GM19438 (cell line): Measurements from ENCODE around the gene LRRC25.

Experiments used
- ATAC-seq: cut with Tn5 transposase; IDR thresholded peaks from one replicate; pipeline ENCODE4 v1.9.1; 2021; ENCODE audit warnings: low read depth; ENCODE audit not compliant: unreplicated experiment

Gene LRRC25

DNA sequence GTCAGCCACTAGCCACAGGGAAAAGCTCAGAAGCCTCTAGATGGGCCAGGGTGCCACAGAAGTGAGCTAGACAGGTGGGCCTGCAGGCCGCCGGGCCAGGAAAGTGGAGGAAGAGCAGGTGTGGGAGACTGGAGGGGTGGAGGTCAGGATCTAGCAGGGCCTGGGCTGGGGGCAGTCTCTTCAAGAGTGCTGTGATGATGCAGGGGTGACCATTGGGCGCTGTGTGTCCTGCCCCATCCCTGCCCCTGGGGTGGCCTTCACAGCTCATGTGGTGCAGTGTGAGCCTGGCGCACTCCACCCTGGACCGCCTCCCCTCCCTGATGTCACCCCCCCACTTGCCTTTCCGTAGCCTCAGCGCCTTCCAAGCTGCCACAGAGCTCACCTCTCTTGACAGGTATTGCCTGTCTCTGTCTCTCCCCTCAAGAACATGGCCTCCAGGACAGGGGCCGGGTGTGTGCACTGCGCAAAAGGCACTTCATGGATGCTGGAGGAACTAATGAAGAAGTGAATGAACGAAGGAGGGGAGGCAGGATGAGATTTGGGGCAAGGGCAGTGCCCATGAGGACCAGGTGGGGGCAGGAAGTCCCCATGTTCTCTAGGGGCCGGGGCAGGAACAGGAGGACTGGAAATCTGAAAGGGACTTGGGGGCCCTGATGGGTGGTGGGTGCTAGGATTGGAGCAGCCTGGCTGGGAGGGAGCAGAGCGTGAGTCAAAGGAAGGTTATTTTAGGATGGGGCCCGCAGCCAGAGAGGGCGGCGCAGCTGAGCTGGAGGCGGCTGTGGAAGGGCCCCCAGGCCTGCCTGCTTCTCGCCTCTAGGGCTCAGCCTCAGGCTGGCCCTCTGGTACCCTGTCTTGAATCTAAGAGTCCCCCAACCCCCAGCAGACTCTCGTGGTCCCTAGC, 28.3 kb upstream of the LRRC25 start:
- ATAC-seq: no peak

DNA sequence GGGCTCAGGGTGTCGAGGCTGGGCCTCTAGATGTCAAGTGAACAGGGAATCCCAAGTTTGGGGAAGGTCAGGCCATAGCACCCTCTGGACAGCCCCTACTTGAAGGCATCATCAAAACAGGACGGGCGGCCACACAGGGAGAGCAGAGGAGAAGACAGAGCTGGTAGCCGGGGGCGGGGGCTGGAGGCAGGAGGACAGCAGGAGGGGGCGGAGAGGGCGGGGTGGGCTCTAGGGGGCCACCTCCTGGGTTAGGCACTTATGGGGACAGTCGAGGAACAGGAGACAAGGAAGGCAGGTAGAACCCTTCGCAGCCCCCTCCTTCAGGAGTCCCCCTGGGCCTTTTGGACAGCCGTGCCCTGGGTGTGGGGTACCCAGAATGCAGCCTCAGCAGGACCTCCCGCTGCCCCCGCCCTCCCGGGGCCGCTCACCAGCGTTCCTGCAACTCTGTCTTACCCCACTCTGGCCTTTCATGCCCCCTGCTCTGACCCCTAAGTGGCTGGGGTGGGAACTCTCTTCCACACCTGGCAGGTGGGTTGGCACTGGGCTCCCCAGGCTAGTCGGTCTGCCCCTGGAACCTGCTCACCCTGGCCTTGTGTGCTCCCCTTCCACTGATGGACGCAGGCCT, 27.6 kb upstream of the LRRC25 start:
- no peak for ATAC-seq

DNA sequence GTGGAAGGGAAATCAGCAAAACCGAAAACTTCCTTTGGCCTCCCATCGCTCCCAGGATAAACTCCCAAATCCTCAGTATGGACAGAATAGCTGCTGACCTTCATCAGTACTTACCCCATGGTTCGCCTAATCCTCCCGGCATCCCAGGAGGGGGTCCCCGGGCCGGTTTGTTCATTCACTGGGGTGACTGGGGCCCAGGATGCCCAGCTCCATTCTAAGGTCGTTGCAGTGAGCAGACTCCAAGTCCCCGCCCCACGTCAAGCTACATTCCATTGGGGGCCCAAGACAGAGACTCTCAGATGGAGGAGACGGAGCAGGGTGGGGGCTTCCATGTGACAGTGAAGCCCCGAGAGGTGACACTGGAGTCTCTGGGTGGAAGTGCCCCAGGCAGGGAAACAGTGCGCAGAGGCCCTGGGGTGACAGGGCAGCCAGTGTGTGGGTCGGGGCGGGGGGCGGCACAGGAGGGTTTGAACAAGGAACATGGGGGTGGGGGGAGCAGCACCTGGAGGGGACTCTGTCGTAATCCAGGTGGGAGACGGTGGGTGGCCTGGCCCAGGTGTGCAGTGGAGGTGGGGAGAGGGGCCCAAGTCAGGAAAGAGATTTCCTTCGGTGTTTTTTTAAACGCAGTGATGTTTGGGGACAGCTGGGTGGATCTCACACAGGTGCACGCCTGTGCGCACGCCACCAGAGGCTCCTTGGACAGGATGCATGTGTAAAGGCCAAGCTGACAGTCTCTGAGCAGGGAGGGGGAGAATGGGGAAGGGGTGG, 26.9 kb upstream of the LRRC25 start:
- no peak for ATAC-seq

DNA sequence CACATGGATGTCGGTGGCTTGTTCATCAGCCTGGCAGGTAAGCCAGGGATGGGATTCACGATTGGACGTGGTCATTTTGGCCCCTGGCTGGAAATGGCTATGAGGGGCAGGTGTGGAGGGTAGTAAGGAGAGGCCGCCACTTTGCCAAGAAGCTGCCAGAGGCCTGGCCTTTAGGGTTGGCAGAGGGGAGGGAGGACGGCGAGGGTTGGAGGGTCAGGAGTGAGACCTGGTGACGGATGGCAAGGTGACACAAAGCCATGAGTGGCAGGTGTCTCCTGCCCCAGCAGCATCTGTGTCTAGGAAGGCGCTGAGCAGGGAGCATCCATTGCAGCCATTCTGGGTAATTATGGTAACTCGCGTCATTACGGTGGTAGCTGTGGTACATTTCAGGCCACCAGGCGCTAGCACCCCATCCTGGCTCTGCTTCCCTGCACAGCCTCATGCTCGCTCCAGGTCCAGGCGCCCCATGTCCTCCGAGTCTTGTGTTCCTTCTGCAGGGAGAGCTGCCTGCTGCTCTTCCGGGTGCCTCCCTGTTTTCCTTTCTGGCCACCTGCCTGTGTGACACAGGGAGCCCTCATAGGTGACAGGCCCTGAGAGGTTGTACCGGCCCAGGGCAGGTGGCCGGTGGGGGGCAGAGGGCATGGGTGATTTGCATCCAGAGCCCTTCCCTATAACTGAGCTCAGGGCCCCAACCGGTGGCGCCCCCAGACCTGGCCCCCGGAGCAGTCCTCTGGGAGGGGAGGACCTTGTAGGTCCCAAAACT, 26.0 kb upstream of the LRRC25 start:
- no peak for ATAC-seq

DNA sequence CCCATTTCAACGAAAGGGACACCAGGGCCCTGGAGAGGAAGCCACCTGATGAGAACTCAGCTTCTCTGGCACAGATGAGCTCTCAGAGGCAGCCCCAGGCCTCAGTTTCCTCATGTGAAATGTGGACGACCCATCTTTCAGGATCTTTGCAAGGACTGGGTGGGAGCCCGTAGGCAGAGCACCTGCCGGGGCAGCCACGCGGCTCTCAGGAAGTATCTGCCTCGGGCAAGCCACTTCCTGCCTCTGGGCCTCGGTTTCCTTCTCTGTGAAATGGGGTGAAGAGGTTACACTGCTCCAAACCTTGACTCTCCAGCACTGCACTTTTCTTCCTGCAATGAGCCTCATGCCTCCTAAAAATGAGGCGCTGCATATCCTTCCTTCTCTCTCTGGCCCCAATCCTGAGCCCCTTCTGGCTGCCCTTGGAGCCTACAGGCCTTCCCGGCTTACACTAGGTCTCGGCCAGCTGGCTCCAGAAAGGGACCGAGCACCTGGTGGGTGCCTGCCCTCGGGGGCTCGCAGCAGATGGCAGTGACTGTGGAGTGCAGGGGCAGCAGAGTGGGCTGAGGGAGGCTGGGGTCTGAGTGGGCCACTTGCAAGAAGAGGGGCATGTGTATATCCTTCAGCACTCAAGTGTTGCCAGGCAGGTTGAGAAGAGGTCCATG, 25.2 kb upstream of the LRRC25 start:
- ATAC-seq: no peak

DNA sequence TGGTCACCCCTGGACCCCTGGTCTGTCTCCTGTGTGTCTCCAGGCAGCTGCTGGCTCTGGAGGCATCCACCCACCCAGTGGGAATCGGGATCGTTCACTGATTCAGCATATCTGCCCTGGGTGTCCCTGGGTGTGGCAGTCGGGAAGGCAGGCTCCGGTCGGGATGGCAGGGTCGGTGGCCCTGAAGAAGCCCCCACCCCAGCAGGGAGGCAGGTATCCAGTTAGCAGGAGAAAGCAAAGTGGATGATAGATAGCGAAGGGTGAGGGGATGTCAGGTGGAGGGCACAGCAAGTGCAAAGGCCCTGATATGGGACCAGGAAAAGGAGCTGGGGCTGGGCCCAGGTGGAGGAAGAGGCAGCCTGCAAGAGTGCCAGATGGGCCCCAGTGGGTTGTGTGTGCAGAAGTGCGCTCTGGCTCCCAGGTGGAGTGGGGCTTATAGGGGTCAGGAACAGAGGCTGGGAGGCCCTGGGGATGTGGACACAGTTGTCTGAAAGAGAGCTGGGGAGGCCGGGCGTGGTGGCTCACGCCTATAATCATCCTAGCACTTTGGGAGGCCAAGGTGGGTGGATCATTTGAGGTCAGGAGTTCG, 24.0 kb upstream of the LRRC25 start:
- no peak for ATAC-seq

DNA sequence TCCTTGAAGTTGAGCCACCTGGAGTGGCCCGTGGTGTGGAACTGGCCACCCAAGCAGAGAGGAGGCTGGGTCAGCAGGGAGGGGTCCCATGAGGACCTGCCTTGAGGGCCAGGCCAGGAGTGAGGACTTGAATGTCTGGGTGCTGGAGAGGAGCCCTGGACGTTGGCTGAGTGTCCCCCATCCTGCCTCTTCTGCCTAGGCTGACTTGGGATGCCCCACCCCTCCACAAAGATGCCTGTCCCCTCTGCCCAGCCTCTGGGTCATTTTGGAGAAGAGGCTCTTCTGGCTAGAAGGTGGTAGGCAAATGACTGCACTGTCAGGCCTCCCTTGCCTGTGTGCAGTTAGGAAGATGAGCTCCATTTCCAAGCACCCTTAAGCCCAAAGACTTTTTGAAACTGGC, 23.5 kb upstream of the LRRC25 start:
- ATAC-seq: no peak

DNA sequence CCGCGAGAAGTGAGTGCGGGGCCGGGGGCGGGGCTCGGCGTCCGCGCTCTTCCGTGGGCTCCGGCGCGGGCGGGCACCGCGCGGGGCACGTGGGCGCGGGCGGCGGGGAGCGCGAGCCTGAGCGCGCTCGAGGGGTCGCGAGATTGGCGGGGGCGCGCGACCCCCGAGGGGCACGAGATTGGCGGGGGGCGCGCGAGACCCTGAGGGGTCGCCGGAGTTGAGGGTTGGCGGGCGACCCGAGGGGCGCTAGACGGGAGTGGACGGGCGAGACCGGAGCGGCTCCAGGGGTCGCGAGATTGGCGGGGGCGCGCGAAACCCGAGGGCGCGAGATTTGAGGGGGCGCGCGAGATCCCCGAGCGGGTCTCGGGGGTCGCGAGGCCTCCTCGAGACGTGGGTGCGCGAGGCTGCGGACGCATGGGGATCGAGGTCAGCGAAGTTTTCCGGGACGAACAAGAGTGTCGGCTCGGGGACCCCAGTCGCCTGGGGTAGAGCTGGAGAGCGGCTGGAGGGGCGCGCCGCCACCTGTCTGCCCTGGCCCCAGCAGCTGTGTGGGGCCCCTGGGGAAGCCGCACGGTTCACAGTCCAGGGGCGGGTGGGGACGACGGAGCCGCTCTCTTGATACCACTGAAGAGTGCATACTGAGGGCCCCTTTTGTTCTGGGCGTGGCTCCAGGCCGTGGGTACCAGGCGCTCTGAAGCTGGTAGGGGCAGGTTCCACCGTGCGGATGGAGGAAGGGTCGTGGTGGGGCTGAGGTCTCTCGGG, 22.5 kb upstream of the LRRC25 start:
- ATAC-seq: no peak

DNA sequence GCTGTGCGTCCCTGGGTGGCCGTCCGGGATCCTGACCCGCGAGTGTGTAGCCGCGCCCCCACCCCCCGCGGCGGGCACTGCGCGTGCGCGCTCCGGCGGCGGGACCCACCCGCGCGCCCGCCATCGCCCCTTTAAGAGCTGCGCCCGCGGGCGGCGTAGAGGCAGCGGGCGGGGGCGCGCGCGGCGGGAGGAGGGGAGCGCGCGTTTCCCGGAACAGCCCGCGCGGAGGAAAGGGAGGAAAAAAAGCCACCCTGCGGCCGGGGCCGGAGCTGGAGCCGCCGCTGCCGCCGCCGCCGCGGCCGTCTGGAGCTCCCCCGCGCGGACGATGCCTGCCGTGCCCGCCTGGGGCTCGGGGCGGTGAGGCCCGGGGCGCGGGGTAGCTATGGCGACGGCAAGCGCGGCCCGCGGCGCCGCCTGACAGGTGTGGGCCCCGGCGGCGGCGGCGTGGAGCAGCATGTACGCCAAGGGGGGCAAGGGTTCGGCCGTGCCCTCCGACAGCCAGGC, 21.8 kb upstream of the LRRC25 start, which contains the start of gene SSBP4:
Gene SSBP4, plus strand, starts transcription at position 204 of the 504 bp plus-strand sequence. Its CDS starts 251 bp downstream, at position 455.
- no peak for ATAC-seq

DNA sequence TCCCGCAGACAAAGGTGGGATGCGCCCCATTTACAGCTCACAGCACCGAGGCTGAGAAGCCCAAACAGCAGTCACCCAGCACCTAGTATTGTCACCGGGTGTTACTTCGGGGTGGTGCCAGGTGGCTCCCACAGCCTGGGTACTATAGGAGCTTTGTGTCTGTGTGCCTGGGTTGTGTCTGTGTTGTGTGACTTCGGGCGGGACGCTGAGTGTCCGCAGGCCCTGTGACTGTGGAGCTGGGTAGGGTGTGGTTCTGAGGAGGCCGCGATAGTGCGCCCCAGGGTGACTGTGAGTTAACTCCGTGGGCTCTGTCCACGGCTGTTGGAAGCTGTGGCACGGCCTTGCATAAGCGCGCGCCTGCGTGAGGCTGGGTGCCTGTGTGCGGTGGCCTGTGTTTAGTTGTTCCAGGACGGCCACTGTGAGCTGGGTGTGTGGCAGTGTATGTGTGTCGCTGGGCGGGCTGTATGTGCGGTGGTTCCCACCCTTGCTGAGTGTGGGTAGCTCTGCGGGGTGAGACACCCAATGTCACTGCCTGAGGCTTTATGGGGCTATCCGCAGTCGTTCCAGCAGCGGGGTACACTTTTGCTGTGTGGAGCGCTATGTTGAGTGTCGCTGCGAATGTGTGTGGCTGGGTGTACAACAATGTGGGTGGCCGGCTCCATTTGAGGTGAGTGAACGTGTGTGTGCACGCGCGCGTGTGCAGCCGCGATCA, 21.2 kb upstream of the LRRC25 start:
- no peak for ATAC-seq

DNA sequence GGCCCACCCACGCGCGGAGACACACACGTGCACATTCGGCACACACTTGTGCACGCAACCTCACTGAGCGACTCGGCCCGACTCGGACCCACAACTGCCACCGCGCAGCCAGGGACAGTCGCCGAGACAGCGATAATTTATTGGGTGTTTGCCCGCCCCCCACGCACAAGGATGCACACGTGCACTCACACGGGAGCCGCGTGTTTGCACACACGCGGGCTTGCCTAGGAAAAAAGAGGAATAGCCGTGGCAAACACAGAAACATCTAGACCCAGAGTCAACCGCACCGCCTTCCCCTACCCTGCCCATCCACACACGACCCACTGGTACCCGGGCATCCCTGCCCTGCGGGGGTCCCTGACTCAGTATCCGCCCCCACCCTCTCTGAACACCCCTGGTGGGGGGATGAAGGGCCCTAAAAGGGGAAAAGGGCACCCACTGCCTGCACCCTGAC, 20.6 kb upstream of the LRRC25 start:
- no peak for ATAC-seq

DNA sequence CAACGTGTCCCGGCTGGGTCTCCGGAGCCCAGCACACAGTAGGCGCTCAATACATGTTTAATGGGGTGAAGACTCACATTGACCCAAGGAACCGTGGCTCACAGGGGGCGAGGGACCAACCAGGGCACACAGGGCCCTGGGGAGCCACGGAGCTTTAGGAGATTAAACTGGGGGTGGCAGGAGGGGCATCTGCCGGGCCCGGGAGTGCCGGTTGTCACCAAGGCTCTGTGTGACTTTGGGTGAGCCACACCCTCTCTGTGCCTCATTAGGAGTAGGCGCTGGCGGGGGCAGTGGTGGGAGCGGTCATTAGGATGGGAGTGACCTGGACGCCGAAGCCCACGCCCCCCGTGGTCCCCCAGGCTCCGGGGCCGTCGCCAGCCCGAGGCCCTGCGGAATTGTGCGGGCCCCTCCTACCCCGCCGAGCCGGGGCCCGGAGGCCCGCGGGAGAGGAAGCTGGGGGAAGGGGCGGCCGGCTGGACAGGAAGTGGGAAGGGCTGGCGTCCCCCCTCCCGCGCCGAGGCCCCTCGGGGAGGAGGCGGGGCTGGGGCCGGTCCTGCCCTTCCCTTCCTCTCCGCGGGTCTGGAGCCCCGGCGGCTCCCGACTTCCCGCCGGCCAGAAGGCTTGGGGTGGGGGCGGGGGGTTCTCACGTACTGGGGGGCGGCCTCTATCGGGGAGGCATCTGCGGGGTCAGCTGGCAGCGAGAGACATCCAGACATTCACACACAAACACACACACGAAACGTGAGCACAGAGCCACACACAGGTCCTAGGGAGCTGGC, 20.0 kb upstream of the LRRC25 start:
- no peak for ATAC-seq

DNA sequence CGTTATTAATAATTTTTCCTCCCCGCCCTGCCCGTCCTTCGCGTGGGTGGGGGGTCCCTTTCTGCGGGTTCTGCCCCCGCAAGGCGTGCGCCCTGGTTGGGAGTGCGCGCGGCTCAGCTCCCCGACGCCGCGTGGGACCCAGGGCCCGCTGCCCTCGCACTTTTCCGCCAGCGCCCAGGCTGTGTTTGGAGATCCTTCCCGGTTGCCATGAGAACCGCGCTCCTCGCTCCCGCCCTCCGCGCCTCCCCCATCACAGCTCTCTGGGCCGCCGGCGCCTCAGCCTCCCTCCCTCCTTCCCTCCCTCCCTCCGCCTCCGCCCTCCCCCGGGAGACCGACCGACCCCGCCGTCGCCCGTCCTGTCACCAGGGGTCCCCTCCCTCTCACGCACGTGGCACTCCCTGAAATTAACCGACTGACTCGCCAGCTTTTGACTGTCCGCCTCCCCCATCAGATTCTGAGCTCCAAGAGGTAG, 19.4 kb upstream of the LRRC25 start:
- no peak for ATAC-seq

DNA sequence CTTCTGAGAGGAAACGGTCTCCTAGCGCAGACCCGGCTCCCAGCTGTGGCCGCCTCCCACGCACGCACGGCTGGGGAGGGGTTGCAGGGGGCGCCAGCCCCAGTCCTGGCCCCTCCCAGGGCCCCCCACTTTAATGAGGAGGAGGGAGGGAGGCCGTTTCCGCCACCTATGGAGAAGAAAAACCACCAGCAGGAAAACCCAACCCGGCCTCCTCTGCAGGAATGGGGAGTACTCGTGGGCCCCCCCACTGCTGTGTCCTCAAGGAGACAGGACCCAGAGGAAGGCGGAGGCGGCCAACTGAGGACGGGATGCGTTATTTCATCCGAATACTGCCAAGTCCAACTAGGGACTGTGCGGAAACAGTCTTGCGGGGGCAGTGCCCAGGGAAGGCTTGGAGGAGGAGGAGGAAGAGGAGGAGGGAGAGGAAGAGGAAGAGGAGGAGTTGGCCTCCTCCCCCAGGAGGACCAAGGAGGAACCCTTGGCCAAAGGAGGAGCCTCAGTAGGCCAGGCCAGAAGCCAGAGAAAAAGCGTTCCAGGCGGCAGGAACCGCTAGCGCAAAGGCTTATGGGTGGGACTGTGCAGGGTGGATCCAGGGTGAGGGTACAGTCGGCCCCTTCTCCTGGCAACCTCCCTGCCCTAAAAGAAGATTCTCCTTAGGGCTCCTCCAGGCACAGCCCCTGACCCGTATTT, 17.9 kb upstream of the LRRC25 start:
- no peak for ATAC-seq

DNA sequence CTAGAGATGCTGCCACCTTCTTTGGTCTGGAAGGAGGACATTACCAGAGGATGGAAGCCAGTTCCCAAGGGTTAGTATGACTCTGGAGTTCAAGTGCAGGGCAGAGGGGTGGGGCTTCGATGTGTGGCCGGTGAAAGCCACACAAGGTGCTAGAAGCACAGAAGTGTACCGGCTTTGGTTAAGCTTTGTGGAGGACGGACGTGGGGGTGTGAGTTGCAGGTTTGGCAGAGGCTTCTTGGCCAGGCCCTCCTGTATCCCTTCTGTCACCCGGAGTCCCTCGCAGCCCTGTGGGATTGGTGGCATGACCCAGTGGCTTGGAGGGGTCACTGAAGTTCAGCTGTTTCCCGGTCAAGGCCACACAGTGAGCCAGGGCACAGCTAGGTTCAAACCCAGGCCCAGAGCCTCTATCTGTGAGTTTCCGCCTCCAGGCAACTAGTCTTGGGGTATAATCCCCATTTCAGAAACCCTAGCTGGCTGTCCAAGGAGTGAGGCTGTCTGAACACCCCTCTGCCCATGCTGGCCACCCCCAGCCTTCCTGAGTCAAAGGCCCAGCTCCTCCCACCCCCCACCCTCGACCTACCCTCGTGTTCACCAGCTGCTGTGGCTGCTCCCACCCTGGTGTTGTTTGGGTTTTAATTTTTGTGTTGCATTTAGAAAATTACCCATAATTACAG, 17.2 kb upstream of the LRRC25 start:
- ATAC-seq: no peak
